NB4 (cell line): Measurements from ENCODE around the gene SAXO1.
"Not testable (repeated sequence)": the region's sequence is repeated elsewhere in the genome, so short reads cannot be mapped to it uniquely, and the experiment has no call there.

Experiments
- DNase-seq: peaks from one replicate; pipeline ENCODE4 v3.0.0; 2010; ENCODE audit warnings: low read depth
- H3K4me3 ChIP-seq: one replicate; pipeline ENCODE4 v1.5.1; 2011; ENCODE audit warnings: mild to moderate bottlenecking, low read depth, low read length, moderate library complexity
- MYC ChIP-seq: IDR thresholded peaks from 2 replicates; pipeline ENCODE4 v1.6.1; 2011; ENCODE audit warnings: low read depth, low read length
- POLR2A ChIP-seq: IDR thresholded peaks from 2 replicates; pipeline ENCODE4 v1.6.1; 2011; ENCODE audit warnings: mild to moderate bottlenecking; ENCODE audit not compliant: insufficient read length; ENCODE audit errors: extremely low read depth
- TF ChIP-seq, protein P1 (sequence below): IDR thresholded peaks from 2 replicates; pipeline ENCODE4 v1.6.1; 2011; ENCODE audit warnings: low read depth, low read length
- TF ChIP-seq, protein P2 (sequence below): IDR thresholded peaks from one replicate; pipeline ENCODE4 v1.5.1; 2012; ENCODE audit warnings: low read depth, low read length

SAXO1 gene

DNA sequence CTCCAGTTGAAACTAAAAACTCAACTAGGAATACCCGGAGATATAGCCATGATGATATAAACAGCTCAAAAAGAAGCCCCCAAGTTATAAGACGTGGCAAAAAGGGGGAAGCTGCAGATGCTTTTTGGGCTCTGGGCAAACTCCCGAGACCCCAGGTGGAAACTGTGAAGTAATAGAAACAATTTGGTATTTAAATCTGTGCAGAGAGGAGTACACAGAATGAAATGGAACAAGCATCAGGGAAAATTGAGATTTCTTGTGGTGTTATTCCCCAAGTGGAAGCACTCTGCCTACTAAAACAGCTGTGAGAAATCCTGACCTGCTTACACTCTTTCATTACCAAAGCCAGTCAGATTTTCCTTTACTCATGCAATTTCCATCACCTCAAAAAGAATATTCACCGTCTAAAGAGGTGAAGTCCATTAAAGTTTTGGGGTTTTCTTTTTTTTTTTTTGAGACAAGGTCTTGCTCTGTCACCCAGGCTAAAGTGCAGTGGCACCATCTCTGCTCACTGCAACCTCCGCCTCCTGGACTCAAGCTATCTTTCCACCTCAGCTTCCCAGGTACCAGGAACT lies 23.5 kb downstream of the SAXO1 start:
- DNase-seq = no peak
- TF ChIP-seq, protein P1, sequence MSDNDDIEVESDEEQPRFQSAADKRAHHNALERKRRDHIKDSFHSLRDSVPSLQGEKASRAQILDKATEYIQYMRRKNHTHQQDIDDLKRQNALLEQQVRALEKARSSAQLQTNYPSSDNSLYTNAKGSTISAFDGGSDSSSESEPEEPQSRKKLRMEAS = no peak
- TF ChIP-seq POLR2A = no peak
- TF ChIP-seq, protein P2, sequence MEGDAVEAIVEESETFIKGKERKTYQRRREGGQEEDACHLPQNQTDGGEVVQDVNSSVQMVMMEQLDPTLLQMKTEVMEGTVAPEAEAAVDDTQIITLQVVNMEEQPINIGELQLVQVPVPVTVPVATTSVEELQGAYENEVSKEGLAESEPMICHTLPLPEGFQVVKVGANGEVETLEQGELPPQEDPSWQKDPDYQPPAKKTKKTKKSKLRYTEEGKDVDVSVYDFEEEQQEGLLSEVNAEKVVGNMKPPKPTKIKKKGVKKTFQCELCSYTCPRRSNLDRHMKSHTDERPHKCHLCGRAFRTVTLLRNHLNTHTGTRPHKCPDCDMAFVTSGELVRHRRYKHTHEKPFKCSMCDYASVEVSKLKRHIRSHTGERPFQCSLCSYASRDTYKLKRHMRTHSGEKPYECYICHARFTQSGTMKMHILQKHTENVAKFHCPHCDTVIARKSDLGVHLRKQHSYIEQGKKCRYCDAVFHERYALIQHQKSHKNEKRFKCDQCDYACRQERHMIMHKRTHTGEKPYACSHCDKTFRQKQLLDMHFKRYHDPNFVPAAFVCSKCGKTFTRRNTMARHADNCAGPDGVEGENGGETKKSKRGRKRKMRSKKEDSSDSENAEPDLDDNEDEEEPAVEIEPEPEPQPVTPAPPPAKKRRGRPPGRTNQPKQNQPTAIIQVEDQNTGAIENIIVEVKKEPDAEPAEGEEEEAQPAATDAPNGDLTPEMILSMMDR = no peak
- TF ChIP-seq MYC = no peak
- no peak overlapping the region for H3K4me3 ChIP-seq

DNA sequence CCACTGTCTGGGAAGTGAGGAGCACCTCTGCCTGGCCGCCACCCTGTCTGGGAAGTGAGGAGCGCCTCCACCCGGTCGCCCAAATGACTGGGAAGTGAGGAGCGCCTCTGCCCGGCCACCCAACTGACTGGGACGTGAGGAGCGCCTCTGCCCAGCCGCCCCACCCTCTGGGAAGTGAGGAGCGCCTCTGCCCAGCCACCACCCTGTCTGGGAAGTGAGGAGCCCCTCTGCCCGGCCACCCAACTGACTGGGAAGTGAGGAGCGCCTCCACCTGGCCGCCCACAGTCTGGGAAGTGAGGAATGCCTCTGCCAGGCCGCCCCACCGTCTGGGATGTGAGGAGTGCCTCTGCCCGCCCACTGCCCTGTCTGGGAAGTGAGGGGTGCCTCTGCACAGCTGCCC lies 32.9 kb downstream of the SAXO1 start:
- DNase-seq = no peak
- no peak overlapping the region for H3K4me3 ChIP-seq
- no peak for TF ChIP-seq POLR2A
- no peak for TF ChIP-seq MYC
- TF ChIP-seq, protein P1 = no peak
- TF ChIP-seq, protein P2 = no peak

DNA sequence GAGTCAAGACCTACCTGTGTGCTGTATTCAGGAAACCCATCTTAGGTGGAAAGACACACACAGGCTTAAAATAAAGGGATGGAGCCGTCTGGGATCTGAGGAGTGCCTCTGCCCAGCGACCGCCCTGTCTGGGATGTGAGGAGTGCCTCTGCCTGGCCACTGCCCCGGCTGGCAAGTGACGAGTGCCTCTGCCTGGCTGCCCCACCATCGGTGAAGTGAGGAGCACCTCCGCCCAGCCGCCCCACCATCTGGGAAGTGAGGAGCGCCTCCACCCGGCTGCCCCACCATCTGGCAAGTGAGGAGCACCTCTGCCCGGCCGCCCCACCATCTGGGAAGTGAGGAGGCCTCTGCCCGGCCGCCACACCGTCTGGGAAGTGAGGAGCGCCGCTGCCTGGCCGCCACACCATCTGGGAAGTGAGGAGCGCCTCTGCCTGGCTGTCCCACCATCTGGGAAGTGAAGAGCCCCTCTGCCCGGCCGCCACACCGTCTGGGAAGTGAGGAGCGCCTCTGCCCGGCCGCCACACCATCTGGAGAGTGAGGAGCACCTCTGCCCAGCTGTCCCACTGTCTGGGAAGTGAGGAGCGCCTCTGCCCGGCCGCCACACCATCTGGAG lies 33.7 kb downstream of the SAXO1 start:
- TF ChIP-seq, protein P1 = no peak
- TF ChIP-seq POLR2A (no peak), MYC (no peak)
- TF ChIP-seq, protein P2 = no peak
- H3K4me3 ChIP-seq = no peak overlapping the region
- DNase-seq = no peak

DNA sequence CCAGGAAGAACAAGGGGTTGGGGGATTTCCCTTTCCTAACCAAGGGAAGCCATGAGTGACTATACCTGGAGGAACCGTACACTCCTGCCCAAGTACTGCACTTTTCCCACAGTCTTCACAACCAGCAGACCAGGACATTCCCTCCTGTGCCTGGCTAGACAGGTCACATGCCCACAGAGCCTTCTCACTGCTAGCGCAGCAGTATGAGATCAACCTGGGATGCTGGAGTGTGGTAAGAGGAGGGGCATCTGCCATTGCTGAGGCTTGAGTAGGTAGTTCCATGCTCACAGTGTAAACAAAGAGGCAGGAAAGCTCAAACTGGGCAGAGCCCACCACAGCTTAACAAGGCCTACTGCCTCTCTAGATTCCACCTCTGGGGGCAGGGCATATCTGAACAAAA lies 35.9 kb downstream of the SAXO1 start:
- H3K4me3 ChIP-seq = no peak overlapping the region
- TF ChIP-seq POLR2A = no peak
- TF ChIP-seq, protein P2 = no peak
- TF ChIP-seq, protein P1 = no peak
- TF ChIP-seq MYC = no peak
- no peak for DNase-seq

DNA sequence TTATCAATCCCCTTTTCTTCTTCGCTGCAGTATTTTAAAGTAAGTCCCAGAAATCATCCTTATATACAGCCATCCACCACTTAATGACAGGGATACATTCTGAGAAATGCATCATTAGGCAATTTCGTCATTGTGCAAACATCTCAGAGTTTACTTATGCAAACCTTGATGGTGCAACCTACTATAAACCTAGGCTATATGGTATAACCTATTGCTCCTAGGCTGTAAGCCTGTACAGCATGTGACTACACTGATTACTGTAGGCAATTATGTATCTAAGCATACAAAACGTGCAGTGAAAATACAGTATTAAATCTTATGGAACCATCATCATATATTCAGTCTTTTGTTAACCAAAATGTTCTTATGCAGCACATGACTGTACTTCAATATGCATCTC lies 36.8 kb downstream of the SAXO1 start:
- TF ChIP-seq POLR2A (no peak), MYC (no peak)
- TF ChIP-seq, protein P2 = no peak
- TF ChIP-seq, protein P1 = no peak
- peak; percentile 28 for DNase-seq
- H3K4me3 ChIP-seq = no peak overlapping the region

DNA sequence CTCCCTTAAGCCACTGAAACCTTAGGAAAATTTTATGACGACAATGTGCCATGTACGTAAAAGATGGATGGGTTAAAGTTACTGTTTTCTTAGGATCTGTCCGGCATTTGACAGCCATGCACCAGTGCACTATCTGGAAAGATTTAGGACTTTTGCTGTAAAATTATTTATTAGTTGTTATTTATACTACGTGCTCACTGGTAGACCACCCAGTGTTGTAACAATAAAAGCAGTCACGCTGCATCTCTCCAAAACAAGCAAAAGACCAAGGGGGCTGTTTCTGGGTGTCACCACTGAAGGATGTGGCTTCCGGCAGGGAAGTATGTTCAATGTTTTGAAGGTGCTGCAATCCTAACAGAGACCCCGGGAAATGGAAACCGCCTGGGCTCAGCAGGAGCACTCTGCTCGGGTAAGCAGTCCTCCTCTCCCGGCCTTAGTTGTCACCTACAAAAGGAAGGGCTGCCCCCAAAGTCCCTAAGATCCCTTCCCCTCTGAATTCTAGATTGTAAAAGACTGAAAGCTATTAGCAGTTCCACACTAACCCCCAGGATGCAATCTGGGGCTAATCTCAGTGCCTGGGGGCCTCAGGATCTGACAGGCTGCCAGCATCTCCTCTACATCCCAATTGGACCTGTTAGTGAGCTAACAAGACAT lies 38.6 kb downstream of the SAXO1 start:
- TF ChIP-seq, protein P2 = no peak
- TF ChIP-seq POLR2A (no peak), MYC (no peak)
- TF ChIP-seq, protein P1 = no peak
- no peak for DNase-seq
- no peak overlapping the region for H3K4me3 ChIP-seq

DNA sequence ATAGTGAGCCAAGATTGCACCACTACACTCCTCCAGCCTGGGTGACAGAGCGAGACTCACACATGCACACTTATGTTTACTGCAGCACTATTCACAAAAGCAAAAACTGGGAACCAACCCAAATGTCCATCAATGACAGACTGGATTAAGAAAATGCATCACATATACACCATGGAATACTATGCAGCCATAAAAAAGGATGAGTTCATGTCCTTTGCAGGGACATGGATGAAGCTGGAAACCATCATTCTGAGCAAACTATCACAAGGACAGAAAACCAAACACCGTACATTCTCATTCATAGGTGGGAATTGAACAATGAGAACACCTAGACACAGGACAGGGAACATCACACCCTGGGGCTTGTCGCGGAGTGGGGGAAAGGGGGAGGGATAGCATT lies 41.8 kb downstream of the SAXO1 start:
- H3K4me3 ChIP-seq, DNase-seq: not testable (repeated sequence)
